HepG2 (cell line): Measurements from ENCODE around the gene MRPS21. TPM values are rescaled to one million over a fixed set of nuclear protein-coding genes. Genes with fewer than 3 reads are reported as not detected.

Experiments
- AHDC1 ChIP-seq: sonication (generic); formaldehyde crosslinking; IDR thresholded peaks from 2 replicates; pipeline ENCODE4 v1.5.1; 2020; ENCODE audit warnings: mild to moderate bottlenecking, missing genetic modification reagents, borderline replicate concordance
- ARID2 ChIP-seq: sonication (generic); formaldehyde crosslinking; IDR thresholded peaks from 2 replicates; pipeline ENCODE4 v1.8.1; 2022; ENCODE audit warnings: mild to moderate bottlenecking, missing genetic modification reagents, borderline replicate concordance
- ARNT ChIP-seq: fragments of 450-650 bp; IDR thresholded peaks from 2 replicates; pipeline ENCODE4 v1.6.1; 2017
- CBX5 ChIP-seq: sonication (generic); formaldehyde crosslinking; IDR thresholded peaks from 2 replicates; pipeline ENCODE4 v1.4.0; 2020; ENCODE audit warnings: missing genetic modification reagents, borderline replicate concordance
- ERF ChIP-seq: IDR thresholded peaks from 2 replicates; pipeline ENCODE4 v1.6.1; 2018; ENCODE audit warnings: missing biosample characterization, missing genetic modification reagents
- EZH2 ChIP-seq: conservative IDR thresholded peaks from 2 replicates; pipeline ENCODE4 v1.6.1; 2012; ENCODE audit warnings: mild to moderate bottlenecking, low read depth, low read length, moderate library complexity
- GPBP1L1 ChIP-seq: sonication (generic); formaldehyde crosslinking; IDR thresholded peaks from 2 replicates; pipeline ENCODE4 v1.5.0; 2020; ENCODE audit warnings: mild to moderate bottlenecking, missing genetic modification reagents
- IKZF1 ChIP-seq: fragments of 450-650 bp; IDR thresholded peaks from 2 replicates; pipeline ENCODE4 v1.7.1; 2016
- KDM6A ChIP-seq: IDR thresholded peaks from 2 replicates; pipeline ENCODE4 v1.6.1; 2016; ENCODE audit warnings: low read depth
- KLF16 ChIP-seq, 2 experiments: sonication (generic) in 1 of 2; formaldehyde crosslinking in 1 of 2; IDR thresholded peaks; 2 replicates each; pipeline versions ENCODE4 v1.6.1 to v1.8.0; 2016 to 2023; ENCODE audit warnings: missing genetic modification reagents in 2 of 2, missing compliant biosample characterization in 1 of 2
- MBD4 ChIP-seq: IDR thresholded peaks from 2 replicates; pipeline ENCODE4 v1.6.1; 2012; ENCODE audit warnings: low read length, inconsistent platforms, borderline replicate concordance
- SOX5 ChIP-seq: IDR thresholded peaks from 2 replicates; pipeline ENCODE4 v1.6.1; 2016; ENCODE audit warnings: borderline replicate concordance
- YEATS2 ChIP-seq: sonication (generic); formaldehyde crosslinking; IDR thresholded peaks from 2 replicates; pipeline ENCODE4 v1.4.0; 2020; ENCODE audit warnings: missing genetic modification reagents, borderline replicate concordance
- ZFY ChIP-seq: sonication (generic); formaldehyde crosslinking; IDR thresholded peaks from 2 replicates; pipeline ENCODE4 v1.4.0; 2020; ENCODE audit warnings: missing genetic modification reagents
- ZNF124 ChIP-seq: sonication (generic); formaldehyde crosslinking; IDR thresholded peaks from 2 replicates; pipeline ENCODE4 v1.4.0; 2020; ENCODE audit warnings: missing genetic modification reagents
- ZNF280D ChIP-seq: sonication (generic); formaldehyde crosslinking; IDR thresholded peaks from 2 replicates; pipeline ENCODE4 v1.5.1; 2020; ENCODE audit warnings: mild to moderate bottlenecking, missing genetic modification reagents
- ZNF337 ChIP-seq: sonication (generic); formaldehyde crosslinking; IDR thresholded peaks from 2 replicates; pipeline ENCODE4 v1.5.1; 2020; ENCODE audit warnings: missing genetic modification reagents, low read depth, mild to moderate bottlenecking, borderline replicate concordance
- polyA plus RNA-seq, 8 experiments: library from polyadenylated mRNA; depleted of rRNA in 3 of 8; stranded (reverse) in 7 of 8; unstranded in 1 of 8; fragments of >200 nt; fragmentation: Illumina TruSeq in 4 of 8; extraction: Trizol in 4 of 8; gene quantifications; 2 replicates each; pipeline versions ENCODE4 v1.2.1 to v1.2.3, GENCODE V29; 2011 to 2016; ENCODE audit warnings: low read depth in 4 of 8, missing spikeins in 1 of 8, mixed read lengths in 1 of 8; ENCODE audit not compliant: insufficient read depth in 1 of 8
- total RNA-seq, 5 experiments: library from RNA; depleted of rRNA; stranded (reverse); fragments of >200 nt; fragmentation: Illumina TruSeq; extraction: Trizol; gene quantifications; 2 replicates each; pipeline ENCODE4 v1.2.3, GENCODE V29; 2016; ENCODE audit warnings: low read depth in 1 of 5
- TF ChIP-seq, protein P1 (sequence below): sonication (generic); formaldehyde crosslinking; IDR thresholded peaks from 2 replicates; pipeline ENCODE4 v1.5.1; 2020; ENCODE audit warnings: mild to moderate bottlenecking, moderate library complexity, missing genetic modification reagents

The MRPS21 gene
- total and polyA plus RNA-seq, 2 of the 13 experiments (the other 11 are each of a cell fraction or from before 2014, with no cell fraction given), result 59.4 to 64.2 TPM

DNA sequence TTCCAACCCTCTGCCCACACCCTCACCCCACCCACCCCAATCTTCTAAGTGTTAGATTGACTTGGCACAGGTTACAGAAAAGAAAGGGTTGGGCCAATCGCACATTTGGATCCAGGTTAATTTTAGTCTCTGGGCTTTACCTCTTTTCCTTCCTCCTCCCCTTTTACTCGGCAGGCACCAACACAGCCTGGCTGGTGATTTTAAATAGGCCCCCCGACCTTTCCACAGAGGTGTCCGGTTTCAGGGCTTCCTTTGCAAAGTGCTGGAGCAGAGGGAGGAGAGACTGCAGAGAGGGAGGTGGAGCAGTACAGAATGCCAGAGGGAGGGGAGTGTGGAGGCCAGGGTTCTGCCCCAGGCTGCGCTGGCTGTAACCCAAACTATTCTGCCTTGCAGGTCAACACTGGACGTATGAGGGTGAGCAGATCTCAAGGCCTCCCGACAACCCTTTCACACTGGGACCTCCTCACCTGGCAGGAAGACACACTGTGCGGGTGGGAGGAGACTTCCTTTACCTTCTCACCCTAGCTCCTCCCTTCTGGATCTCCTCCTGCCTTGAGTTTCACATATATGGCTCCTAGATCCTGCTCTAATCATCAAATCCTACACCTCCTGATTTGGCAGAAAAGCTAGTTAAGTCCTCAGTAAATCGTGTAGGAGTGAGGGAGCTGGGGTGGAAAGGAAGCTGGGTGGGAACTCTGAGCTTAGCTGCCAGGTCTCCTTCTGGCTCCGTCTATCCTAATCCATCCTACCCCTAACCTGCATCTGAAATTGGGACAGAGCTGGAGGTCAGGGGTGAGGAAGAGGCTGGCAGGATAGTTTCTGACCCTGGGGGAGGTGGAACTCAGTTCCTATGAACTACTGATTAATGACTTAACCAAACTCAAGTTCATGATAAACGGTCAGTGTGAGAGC is 33.6 kb upstream of the MRPS21 start (continued):
- TF ChIP-seq GPBP1L1 (CRISPR knock-in tag) (no peak), KLF16 (CRISPR knock-in tag; IDR thresholded peaks at IDR 0.05) (no peak), EZH2 (no peak), ARNT (no peak), KDM6A (CRISPR knock-in tag) (no peak), MBD4 (no peak), CBX5 (CRISPR knock-in tag) (no peak; the same call in 1 of the 2 replicates), ZFY (CRISPR knock-in tag) (no peak), YEATS2 (CRISPR knock-in tag) (no peak), AHDC1 (CRISPR knock-in tag) (no peak), SOX5 (CRISPR knock-in tag) (peak; percentile 51; the same call in 1 of the 2 replicates), ARID2 (CRISPR knock-in tag) (no peak), ZNF280D (CRISPR knock-in tag) (no peak), ZNF337 (CRISPR knock-in tag) (no peak), ERF (CRISPR knock-in tag) (no peak), ZNF124 (CRISPR knock-in tag) (no peak), IKZF1 (no peak)
- TF ChIP-seq, protein P1, sequence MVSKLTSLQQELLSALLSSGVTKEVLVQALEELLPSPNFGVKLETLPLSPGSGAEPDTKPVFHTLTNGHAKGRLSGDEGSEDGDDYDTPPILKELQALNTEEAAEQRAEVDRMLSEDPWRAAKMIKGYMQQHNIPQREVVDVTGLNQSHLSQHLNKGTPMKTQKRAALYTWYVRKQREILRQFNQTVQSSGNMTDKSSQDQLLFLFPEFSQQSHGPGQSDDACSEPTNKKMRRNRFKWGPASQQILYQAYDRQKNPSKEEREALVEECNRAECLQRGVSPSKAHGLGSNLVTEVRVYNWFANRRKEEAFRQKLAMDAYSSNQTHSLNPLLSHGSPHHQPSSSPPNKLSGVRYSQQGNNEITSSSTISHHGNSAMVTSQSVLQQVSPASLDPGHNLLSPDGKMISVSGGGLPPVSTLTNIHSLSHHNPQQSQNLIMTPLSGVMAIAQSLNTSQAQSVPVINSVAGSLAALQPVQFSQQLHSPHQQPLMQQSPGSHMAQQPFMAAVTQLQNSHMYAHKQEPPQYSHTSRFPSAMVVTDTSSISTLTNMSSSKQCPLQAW (CRISPR knock-in tag), result no peak
